H1 (cell line): ENCODE measurements around the gene YIF1A.

Source experiments
- EGR1 ChIP-seq: IDR thresholded peaks from 2 replicates; pipeline ENCODE4 v1.6.1; 2011; ENCODE audit warnings: low read depth, low read length, borderline replicate concordance
- EP300 ChIP-seq, 2 experiments: IDR thresholded peaks; 1 replicate in 1 of 2; 2 replicates in 1 of 2; pipeline ENCODE4 v1.6.1; 2011 to 2012; ENCODE audit warnings: low read depth in 2 of 2, low read length in 2 of 2, mild to moderate bottlenecking in 2 of 2, borderline replicate concordance in 1 of 2, inconsistent platforms in 1 of 2, moderate library complexity in 1 of 2
- GABPA ChIP-seq: IDR thresholded peaks from 2 replicates; pipeline ENCODE4 v1.6.1; 2011; ENCODE audit warnings: mild to moderate bottlenecking, low read length, moderate library complexity, borderline replicate concordance; ENCODE audit not compliant: insufficient read depth
- POLR2A ChIP-seq, 2 experiments: IDR thresholded peaks; 1 replicate in 1 of 2; 2 replicates in 1 of 2; pipeline ENCODE4 v1.6.1; 2011; ENCODE audit warnings: low read depth in 2 of 2, low read length in 2 of 2, mild to moderate bottlenecking in 2 of 2; ENCODE audit errors: control extremely low read depth in 1 of 2
- POU5F1 ChIP-seq: IDR thresholded peaks from 2 replicates; pipeline ENCODE4 v1.6.1; 2011; ENCODE audit warnings: low read depth, mild to moderate bottlenecking, low read length, moderate library complexity
- RAD21 ChIP-seq, 2 experiments: IDR thresholded peaks in 1 of 2; conservative IDR thresholded peaks in 1 of 2; 2 replicates each; pipeline ENCODE4 v1.6.1; 2011; ENCODE audit warnings: low read depth in 2 of 2, low read length in 2 of 2, improper control_type of control experiment in 1 of 2, inconsistent platforms in 1 of 2, mild to moderate bottlenecking in 1 of 2, moderate library complexity in 1 of 2
- SIN3A ChIP-seq, 2 experiments: IDR thresholded peaks in 1 of 2; conservative IDR thresholded peaks in 1 of 2; 2 replicates each; pipeline ENCODE4 v1.6.1; 2011 to 2012; ENCODE audit warnings: low read length in 2 of 2, improper control_type of control experiment in 1 of 2, low read depth in 1 of 2, mild to moderate bottlenecking in 1 of 2
- TAF1 ChIP-seq: IDR thresholded peaks from 2 replicates; pipeline ENCODE4 v1.6.1; 2011; ENCODE audit warnings: mild to moderate bottlenecking, low read depth, low read length
- TF ChIP-seq, protein P1 (sequence below), 3 experiments: IDR thresholded peaks; 1 replicate in 2 of 3; 2 replicates in 1 of 3; pipeline versions ENCODE4 v1.5.1 to v1.6.1; 2011; ENCODE audit warnings: low read length in 3 of 3, mild to moderate bottlenecking in 3 of 3, inconsistent platforms in 2 of 3, low read depth in 1 of 3, moderate library complexity in 1 of 3; ENCODE audit not compliant: insufficient read depth in 1 of 3; ENCODE audit errors: control extremely low read depth in 1 of 3
- TF ChIP-seq, protein P2 (sequence below): IDR thresholded peaks from 2 replicates; pipeline ENCODE4 v1.6.1; 2012; ENCODE audit warnings: inconsistent platforms

DNA sequence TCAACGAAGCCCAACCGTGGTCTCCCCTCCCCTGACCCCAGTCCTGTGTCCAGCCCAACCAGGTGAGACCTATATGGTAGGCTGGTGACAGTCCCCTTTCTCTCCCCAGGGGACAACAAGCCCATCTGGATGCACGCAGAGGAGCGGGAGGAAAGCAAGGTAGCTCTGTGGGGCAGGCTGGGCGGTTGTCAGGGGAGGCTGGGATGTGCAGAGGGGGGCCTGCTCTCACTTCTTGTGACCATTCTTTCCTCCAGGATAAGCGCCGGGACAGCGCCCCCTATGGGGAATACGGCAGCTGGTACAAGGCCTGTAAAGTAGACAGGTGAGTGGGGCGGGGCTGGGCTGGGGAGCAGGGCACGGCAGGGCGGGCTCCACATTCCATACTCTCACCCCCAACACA lies 24.0 kb downstream of the YIF1A start:
- TF ChIP-seq, protein P1, sequence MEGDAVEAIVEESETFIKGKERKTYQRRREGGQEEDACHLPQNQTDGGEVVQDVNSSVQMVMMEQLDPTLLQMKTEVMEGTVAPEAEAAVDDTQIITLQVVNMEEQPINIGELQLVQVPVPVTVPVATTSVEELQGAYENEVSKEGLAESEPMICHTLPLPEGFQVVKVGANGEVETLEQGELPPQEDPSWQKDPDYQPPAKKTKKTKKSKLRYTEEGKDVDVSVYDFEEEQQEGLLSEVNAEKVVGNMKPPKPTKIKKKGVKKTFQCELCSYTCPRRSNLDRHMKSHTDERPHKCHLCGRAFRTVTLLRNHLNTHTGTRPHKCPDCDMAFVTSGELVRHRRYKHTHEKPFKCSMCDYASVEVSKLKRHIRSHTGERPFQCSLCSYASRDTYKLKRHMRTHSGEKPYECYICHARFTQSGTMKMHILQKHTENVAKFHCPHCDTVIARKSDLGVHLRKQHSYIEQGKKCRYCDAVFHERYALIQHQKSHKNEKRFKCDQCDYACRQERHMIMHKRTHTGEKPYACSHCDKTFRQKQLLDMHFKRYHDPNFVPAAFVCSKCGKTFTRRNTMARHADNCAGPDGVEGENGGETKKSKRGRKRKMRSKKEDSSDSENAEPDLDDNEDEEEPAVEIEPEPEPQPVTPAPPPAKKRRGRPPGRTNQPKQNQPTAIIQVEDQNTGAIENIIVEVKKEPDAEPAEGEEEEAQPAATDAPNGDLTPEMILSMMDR (IDR thresholded peaks at IDR 0.05; ENCODE audit: control extremely low read depth in 1 of 3, insufficient read depth in 1 of 3, low read depth in 1 of 3, low read length in 3 of 3): peak in 2 of 3 experiments; percentile 73 to 86; a peak in 3 of 4 replicates
- TF ChIP-seq EP300 (IDR thresholded peaks at IDR 0.05; ENCODE audit: borderline replicate concordance in 1 of 2, low read depth in 2 of 2, low read length in 2 of 2) (no peak), POU5F1 (no peak), TAF1 (no peak), EGR1 (no peak), POLR2A (IDR thresholded peaks at IDR 0.05; ENCODE audit: control extremely low read depth in 1 of 2, low read depth in 2 of 2, low read length in 2 of 2) (no peak), RAD21 (IDR thresholded peaks at IDR 0.05 in 1 of 2, conservative IDR thresholded peaks at IDR 0.05 in 1 of 2; ENCODE audit: low read depth in 2 of 2, low read length in 2 of 2) (peak; percentile 19 to 62; a peak in 3 of 4 replicates), GABPA (no peak), SIN3A (conservative IDR thresholded peaks at IDR 0.05 in 1 of 2, IDR thresholded peaks at IDR 0.05 in 1 of 2; ENCODE audit: low read depth in 1 of 2, low read length in 2 of 2) (0 out of 4 replicates have a peak, but pooled peaks of 1 of the 2 experiments have one; percentile 28)
- TF ChIP-seq, protein P2, sequence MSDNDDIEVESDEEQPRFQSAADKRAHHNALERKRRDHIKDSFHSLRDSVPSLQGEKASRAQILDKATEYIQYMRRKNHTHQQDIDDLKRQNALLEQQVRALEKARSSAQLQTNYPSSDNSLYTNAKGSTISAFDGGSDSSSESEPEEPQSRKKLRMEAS: no peak
